ENCODE measurements around the gene CSF1R. TPM values are rescaled to one million over a fixed set of nuclear protein-coding genes. Genes with fewer than 3 reads are reported as not detected.
"Not testable (repeated sequence)": the region's sequence is repeated elsewhere in the genome, so short reads cannot be mapped to it uniquely, and the experiment has no call there.

Gene CSF1R
- total RNA-seq, 1 experiment from 2014 or later: not detected

DNA sequence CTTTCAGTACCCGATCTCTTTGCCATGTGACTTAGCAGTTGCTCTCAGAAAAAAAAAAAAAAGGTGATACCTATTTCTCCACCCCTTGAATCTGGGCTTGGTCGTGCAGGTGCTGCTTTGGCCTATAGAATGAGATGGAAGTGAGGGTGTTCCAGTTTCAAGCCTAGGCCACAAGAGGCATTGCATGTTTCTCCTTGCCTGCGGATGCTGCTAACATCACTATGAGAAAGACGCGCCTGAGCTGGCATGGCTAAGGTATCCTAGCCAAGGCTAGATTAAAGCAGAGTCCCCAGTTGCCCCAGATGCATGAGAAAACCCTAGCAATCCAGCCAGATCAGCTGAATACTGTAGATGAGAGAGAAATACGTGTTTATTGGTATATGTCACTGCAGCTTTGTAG lies 14.7 kb upstream of the CSF1R start:
- no peak overlapping the region for H2AFZ ChIP-seq (ENCODE audit: low read length)
- H4K20me1 ChIP-seq (ENCODE audit: insufficient read depth, low read depth, low read length): no peaks in the 10 kb centered on the region
- H3K9ac ChIP-seq (ENCODE audit: low read length): no peak overlapping the region
- no peaks in the 10 kb centered on the region for H3K79me2 ChIP-seq (ENCODE audit: low read length)
- no peaks in the 10 kb centered on the region for H3K9me2 ChIP-seq (replicated peaks; ENCODE audit: insufficient read depth, low read length)
- H3K4me2 ChIP-seq (ENCODE audit: low read depth, low read length, poor library complexity, severe bottlenecking): no peak overlapping the region
- no peaks in the 10 kb centered on the region for H3K4me1 ChIP-seq (ENCODE audit: low read length)
- H3K27me3 ChIP-seq (ENCODE audit: low read length): no peaks in the 10 kb centered on the region
- H3K4me3 ChIP-seq (ENCODE audit: low read length): no peak overlapping the region
- H3K36me3 ChIP-seq (ENCODE audit: insufficient read depth, low read length): no peaks in the 10 kb centered on the region
- DNase-seq: no peak
- H3K9me3 ChIP-seq (ENCODE audit: low read length): no peaks in the 10 kb centered on the region
- no peak overlapping the region for H3K27ac ChIP-seq (ENCODE audit: low read length)

GRCh38 chr5:150097152-150097551 lies 10.8 kb upstream of the CSF1R start:
- no peaks in the 10 kb centered on the region for H3K4me1 ChIP-seq (ENCODE audit: low read length)
- H4K20me1 ChIP-seq (ENCODE audit: insufficient read depth, low read depth, low read length): no peaks in the 10 kb centered on the region
- no peak overlapping the region for H3K27ac ChIP-seq (ENCODE audit: low read length)
- H3K4me3 ChIP-seq (ENCODE audit: low read length): no peak overlapping the region
- no peaks in the 10 kb centered on the region for H3K9me3 ChIP-seq (ENCODE audit: low read length)
- no peaks in the 10 kb centered on the region for H3K36me3 ChIP-seq (ENCODE audit: insufficient read depth, low read length)
- H3K9ac ChIP-seq (ENCODE audit: low read length): no peak overlapping the region
- no peak for DNase-seq
- no peak overlapping the region for H2AFZ ChIP-seq (ENCODE audit: low read length)
- H3K4me2 ChIP-seq (ENCODE audit: low read depth, low read length, poor library complexity, severe bottlenecking): no peak overlapping the region
- H3K79me2 ChIP-seq (ENCODE audit: low read length): no peaks in the 10 kb centered on the region
- no peaks in the 10 kb centered on the region for H3K27me3 ChIP-seq (ENCODE audit: low read length)
- H3K9me2 ChIP-seq (replicated peaks; ENCODE audit: insufficient read depth, low read length): no peaks in the 10 kb centered on the region

DNA sequence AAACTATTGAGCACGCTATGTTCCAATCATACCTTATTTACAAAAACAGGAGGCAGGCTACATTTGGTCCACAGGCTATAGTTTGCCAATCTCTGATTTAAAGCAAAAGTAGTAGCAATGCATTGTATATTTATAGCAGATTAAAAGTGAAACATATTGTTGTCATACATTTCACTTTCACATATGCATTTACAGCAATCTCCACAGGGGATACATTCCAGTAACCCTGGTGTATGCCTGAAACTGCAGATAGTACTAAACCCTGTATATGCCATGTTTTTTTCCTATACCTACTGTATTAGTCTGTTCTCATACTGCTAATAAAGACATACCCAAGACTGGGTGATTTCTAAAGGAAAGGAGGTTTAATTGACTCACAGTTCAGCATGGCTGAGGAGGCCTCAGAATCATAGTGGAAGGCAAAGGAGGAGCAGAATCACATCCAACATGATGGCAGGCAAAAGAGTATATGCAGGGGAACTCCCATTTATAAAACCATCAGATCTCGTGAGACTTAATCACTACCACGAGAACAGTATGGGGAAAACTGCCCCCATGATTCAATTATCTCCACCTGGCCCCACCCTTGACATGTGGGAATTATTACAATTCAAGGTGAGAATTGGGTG lies 5.9 kb upstream of the CSF1R start:
- no peak overlapping the region for H3K4me3 ChIP-seq (ENCODE audit: low read length)
- no peaks in the 10 kb centered on the region for H3K79me2 ChIP-seq (ENCODE audit: low read length)
- H2AFZ ChIP-seq (ENCODE audit: low read length): no peak overlapping the region
- H4K20me1 ChIP-seq (ENCODE audit: insufficient read depth, low read depth, low read length): no peaks in the 10 kb centered on the region
- no peaks in the 10 kb centered on the region for H3K27me3 ChIP-seq (ENCODE audit: low read length)
- H3K36me3 ChIP-seq (ENCODE audit: insufficient read depth, low read length): no peaks in the 10 kb centered on the region
- no peak overlapping the region for H3K4me2 ChIP-seq (ENCODE audit: low read depth, low read length, poor library complexity, severe bottlenecking)
- H3K9me2 ChIP-seq (replicated peaks; ENCODE audit: insufficient read depth, low read length): no peaks in the 10 kb centered on the region
- no peak overlapping the region for H3K9ac ChIP-seq (ENCODE audit: low read length)
- no peak for DNase-seq
- H3K9me3 ChIP-seq (ENCODE audit: low read length): no peaks in the 10 kb centered on the region
- no peaks in the 10 kb centered on the region for H3K4me1 ChIP-seq (ENCODE audit: low read length)
- no peak overlapping the region for H3K27ac ChIP-seq (ENCODE audit: low read length)

DNA sequence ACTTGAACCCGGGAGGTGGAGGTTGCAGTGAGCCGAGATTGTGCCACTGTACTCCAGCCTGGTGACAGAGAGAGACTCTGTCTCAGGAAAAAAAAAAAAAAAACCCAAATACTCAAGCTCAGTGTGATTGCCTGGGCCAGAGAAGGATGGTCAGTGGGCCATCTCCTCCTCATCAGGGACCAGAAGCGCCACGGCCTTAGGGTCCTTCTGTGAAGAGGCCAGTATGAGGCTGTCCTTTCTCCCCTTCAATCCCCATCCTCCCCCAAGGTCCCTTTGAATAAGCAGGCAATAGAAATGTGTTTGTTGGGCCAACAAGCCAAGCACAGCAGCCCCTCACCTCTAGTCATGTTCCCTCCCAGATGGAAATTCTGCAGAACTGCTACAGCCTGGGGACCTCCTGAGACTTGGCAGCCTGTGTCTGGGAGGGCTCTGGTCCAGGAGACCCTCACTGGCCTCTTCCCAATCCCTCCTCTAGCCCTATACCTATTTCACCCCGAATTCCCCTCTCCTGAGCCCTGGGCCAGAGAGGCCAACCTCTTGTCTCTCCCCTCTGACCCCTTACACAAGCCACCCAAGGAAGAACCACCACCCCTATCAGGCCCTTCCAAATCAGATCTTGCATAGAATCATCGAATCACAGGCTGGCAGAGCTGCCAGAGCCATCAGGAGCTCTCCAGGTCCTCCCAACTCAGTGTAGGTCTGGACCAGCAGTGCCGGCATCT lies 1.0 kb downstream of the CSF1R start:
- no peaks in the 10 kb centered on the region for H3K79me2 ChIP-seq (ENCODE audit: low read length)
- no peaks in the 10 kb centered on the region for H4K20me1 ChIP-seq (ENCODE audit: insufficient read depth, low read depth, low read length)
- DNase-seq: no peak

DNA sequence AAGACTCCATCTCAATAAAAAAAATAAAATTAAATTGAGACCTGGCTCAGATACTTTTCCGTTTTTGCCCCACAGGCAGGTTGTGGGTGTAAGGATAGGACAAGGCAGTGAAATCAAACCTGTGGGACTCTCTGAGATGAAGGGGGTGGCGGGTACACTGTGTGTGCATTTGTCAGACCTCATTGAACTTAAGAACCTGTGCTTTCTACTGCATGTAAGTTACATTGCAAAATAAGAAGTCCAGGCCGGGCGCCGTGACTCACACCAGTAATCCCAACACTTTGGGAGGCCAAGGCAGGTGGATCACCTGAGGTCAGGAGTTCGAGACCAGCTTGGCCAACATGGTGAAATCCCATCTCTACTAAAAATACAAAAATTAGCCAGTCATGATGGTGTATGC lies 1.6 kb downstream of the CSF1R start:
- not testable (repeated sequence) for H3K9me2 ChIP-seq (replicated peaks; ENCODE audit: insufficient read depth, low read length); H3K9ac ChIP-seq (ENCODE audit: low read length); DNase-seq; H3K27me3 ChIP-seq (ENCODE audit: low read length); H3K4me3 ChIP-seq (ENCODE audit: low read length); H4K20me1 ChIP-seq (ENCODE audit: insufficient read depth, low read depth, low read length); H3K27ac ChIP-seq (ENCODE audit: low read length); H3K4me2 ChIP-seq (ENCODE audit: low read depth, low read length, poor library complexity, severe bottlenecking); H3K36me3 ChIP-seq (ENCODE audit: insufficient read depth, low read length); H2AFZ ChIP-seq (ENCODE audit: low read length); H3K4me1 ChIP-seq (ENCODE audit: low read length); H3K79me2 ChIP-seq (ENCODE audit: low read length); H3K9me3 ChIP-seq (ENCODE audit: low read length)

More for the DNA sequence above, 1.0 kb downstream of the CSF1R start:
- Histone ChIP-seq H3K27me3 (ENCODE audit: low read length) (no peaks in the 10 kb centered on the region), H3K4me2 (ENCODE audit: low read depth, low read length, poor library complexity, severe bottlenecking) (no peak overlapping the region), H3K9me2 (replicated peaks; ENCODE audit: insufficient read depth, low read length) (no peaks in the 10 kb centered on the region), H3K9me3 (ENCODE audit: low read length) (no peaks in the 10 kb centered on the region), H3K27ac (ENCODE audit: low read length) (no peak overlapping the region), H3K36me3 (ENCODE audit: insufficient read depth, low read length) (no peaks in the 10 kb centered on the region), H2AFZ (ENCODE audit: low read length) (no peak overlapping the region), H3K9ac (ENCODE audit: low read length) (no peak overlapping the region), H3K4me3 (ENCODE audit: low read length) (no peak overlapping the region), H3K4me1 (ENCODE audit: low read length) (no peaks in the 10 kb centered on the region)

DNA sequence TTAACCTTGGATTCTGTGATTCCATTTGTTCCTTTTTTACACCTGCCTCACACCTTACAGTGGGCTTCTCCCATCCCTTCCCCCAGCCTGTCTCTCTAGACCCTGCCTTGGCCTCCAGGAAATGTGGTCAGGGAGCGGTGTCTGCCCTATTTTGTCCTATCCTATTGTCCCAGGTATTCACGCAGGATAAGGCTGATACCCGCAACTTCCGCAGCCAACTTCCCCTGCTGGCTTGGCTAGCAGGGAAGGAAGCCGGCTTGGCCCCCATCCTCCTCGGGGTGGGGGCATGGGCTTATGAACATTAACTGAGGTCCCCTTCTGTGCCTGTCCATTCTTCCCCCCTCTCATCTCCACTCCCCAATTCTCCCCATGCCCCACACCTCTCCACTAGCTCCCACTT lies 3.5 kb downstream of the CSF1R start:
- H4K20me1 ChIP-seq (ENCODE audit: insufficient read depth, low read depth, low read length): no peaks in the 10 kb centered on the region
- no peaks in the 10 kb centered on the region for H3K9me2 ChIP-seq (replicated peaks; ENCODE audit: insufficient read depth, low read length)
- H3K27ac ChIP-seq (ENCODE audit: low read length): no peak overlapping the region
- no peaks in the 10 kb centered on the region for H3K79me2 ChIP-seq (ENCODE audit: low read length)
- no peak overlapping the region for H3K4me3 ChIP-seq (ENCODE audit: low read length)
- no peaks in the 10 kb centered on the region for H3K9me3 ChIP-seq (ENCODE audit: low read length)
- no peak overlapping the region for H2AFZ ChIP-seq (ENCODE audit: low read length)
- DNase-seq: no peak
- no peak overlapping the region for H3K9ac ChIP-seq (ENCODE audit: low read length)
- H3K36me3 ChIP-seq (ENCODE audit: insufficient read depth, low read length): no peaks in the 10 kb centered on the region
- H3K4me1 ChIP-seq (ENCODE audit: low read length): no peaks in the 10 kb centered on the region
- no peak overlapping the region for H3K4me2 ChIP-seq (ENCODE audit: low read depth, low read length, poor library complexity, severe bottlenecking)
- no peaks in the 10 kb centered on the region for H3K27me3 ChIP-seq (ENCODE audit: low read length)

DNA sequence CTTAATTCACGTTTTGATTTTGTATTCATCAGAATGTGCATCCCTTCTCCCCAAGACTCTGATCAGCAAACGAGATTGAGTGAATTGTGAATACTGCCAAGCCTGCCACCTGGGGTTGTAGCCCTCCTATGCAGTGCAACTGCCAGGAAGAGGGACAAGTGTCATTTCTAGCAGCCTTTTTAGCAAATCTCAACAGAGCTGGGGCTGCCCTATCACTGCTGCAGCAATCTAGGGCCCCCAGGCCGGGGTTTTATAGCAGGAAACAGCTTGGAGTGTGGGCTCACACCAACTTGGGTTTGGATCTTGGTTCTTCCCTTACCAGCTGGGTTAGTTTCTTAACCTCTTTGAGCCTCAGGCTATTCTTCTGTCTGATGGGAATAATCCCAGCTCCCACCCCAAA lies 4.0 kb downstream of the CSF1R start:
- Histone ChIP-seq H3K27ac (ENCODE audit: low read length) (no peak overlapping the region), H3K36me3 (ENCODE audit: insufficient read depth, low read length) (no peaks in the 10 kb centered on the region), H3K4me2 (ENCODE audit: low read depth, low read length, poor library complexity, severe bottlenecking) (no peak overlapping the region), H3K79me2 (ENCODE audit: low read length) (no peaks in the 10 kb centered on the region), H3K4me1 (ENCODE audit: low read length) (no peaks in the 10 kb centered on the region), H2AFZ (ENCODE audit: low read length) (no peak overlapping the region), H3K9ac (ENCODE audit: low read length) (no peak overlapping the region), H4K20me1 (ENCODE audit: insufficient read depth, low read depth, low read length) (no peaks in the 10 kb centered on the region), H3K27me3 (ENCODE audit: low read length) (no peaks in the 10 kb centered on the region), H3K4me3 (ENCODE audit: low read length) (no peak overlapping the region), H3K9me3 (ENCODE audit: low read length) (no peaks in the 10 kb centered on the region), H3K9me2 (replicated peaks; ENCODE audit: insufficient read depth, low read length) (no peaks in the 10 kb centered on the region)
- DNase-seq: no peak

DNA sequence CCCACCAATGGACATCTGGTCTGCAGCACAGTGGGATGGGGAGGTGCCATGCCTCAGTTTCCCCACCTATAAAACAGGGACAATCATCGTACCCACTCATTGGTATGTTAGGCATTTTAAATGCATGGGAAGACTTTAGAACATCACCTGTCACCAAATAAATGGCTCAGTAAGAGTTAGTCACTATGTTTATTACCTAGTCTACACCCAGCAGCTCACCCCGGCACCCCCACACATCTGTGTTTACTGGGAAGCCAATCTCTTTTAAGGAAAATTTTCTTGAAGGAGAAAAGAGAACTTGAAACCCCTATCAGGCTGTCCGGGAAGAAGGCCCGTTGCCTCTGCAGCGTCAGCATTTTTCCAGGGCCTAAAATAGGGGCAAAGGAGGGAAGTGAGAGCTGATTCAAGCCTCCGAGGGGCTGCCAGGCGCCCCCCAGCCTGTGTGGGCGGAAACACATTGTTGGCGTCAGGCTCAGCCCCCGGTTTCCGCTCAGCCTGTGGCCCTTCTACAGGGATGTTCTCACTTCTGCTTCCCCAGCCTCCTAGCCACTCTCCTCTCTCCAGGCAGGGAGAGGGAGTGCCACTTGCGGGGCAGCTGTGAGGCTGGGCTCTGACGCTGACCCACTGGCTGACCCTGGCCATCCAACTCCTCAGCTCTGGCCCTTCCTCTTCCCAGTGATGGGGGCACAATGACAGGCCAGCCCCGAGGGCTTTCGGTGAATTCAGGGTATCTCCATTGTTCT lies 4.6 kb downstream of the CSF1R start:
- no peaks in the 10 kb centered on the region for H3K9me2 ChIP-seq (replicated peaks; ENCODE audit: insufficient read depth, low read length)
- H3K9me3 ChIP-seq (ENCODE audit: low read length): no peaks in the 10 kb centered on the region
- H3K36me3 ChIP-seq (ENCODE audit: insufficient read depth, low read length): no peaks in the 10 kb centered on the region
- no peak overlapping the region for H2AFZ ChIP-seq (ENCODE audit: low read length)
- DNase-seq: no peak
- no peaks in the 10 kb centered on the region for H3K79me2 ChIP-seq (ENCODE audit: low read length)
- no peak overlapping the region for H3K9ac ChIP-seq (ENCODE audit: low read length)
- H3K4me2 ChIP-seq (ENCODE audit: low read depth, low read length, poor library complexity, severe bottlenecking): no peak overlapping the region
- no peaks in the 10 kb centered on the region for H3K4me1 ChIP-seq (ENCODE audit: low read length)
- H3K27me3 ChIP-seq (ENCODE audit: low read length): no peaks in the 10 kb centered on the region
- H3K27ac ChIP-seq (ENCODE audit: low read length): no peak overlapping the region
- no peak overlapping the region for H3K4me3 ChIP-seq (ENCODE audit: low read length)
- H4K20me1 ChIP-seq (ENCODE audit: insufficient read depth, low read depth, low read length): no peaks in the 10 kb centered on the region

Measured in Karpas-422 (cell line).